Fibroblast of lung (primary cell): ENCODE data around the gene ESRRA. TPM values are rescaled to one million over a fixed set of nuclear protein-coding genes. Genes with fewer than 3 reads are reported as not detected.

Source experiments
- DNase-seq, 2 donors: peaks; one replicate each; pipeline versions ENCODE4 v3.0.0 to v3.0.0-alpha.2; 2010; ENCODE audit warnings: low read depth in 2 of 2
- H2AFZ ChIP-seq: 2 replicates; pipeline ENCODE4 v1.5.1; 2012; ENCODE audit warnings: low read length, control low read depth, inconsistent platforms
- H3K27ac ChIP-seq: 2 replicates; pipeline ENCODE4 v1.5.1; 2011; ENCODE audit warnings: low read length, control low read depth; ENCODE audit not compliant: insufficient read depth
- H3K27me3 ChIP-seq: 2 replicates; pipeline ENCODE4 v1.5.1; 2011; ENCODE audit warnings: mild to moderate bottlenecking, low read length; ENCODE audit not compliant: control insufficient read depth, insufficient read depth
- H3K36me3 ChIP-seq: 2 replicates; pipeline ENCODE4 v1.5.1; 2011; ENCODE audit warnings: low read length; ENCODE audit not compliant: control insufficient read depth, insufficient read depth
- H3K4me1 ChIP-seq: 2 replicates; pipeline ENCODE4 v1.5.1; 2011; ENCODE audit warnings: low read length; ENCODE audit not compliant: control insufficient read depth, insufficient read depth; ENCODE audit errors: extremely low read depth
- H3K4me2 ChIP-seq: 2 replicates; pipeline ENCODE4 v1.5.1; 2011; ENCODE audit warnings: low read length, control low read depth; ENCODE audit not compliant: insufficient read depth; ENCODE audit errors: extremely low read depth
- H3K4me3 ChIP-seq, 4 experiments: fragments of 200-600 bp in 1 of 4; sonication (generic) in 1 of 4; replicated peaks in 1 of 4; 2 replicates each; pipeline ENCODE4 v1.5.1; 2011 to 2016; ENCODE audit warnings: low read length in 4 of 4, low read depth in 3 of 4, mild to moderate bottlenecking in 3 of 4, control low read depth in 2 of 4, inconsistent platforms in 1 of 4, mixed read lengths in 1 of 4; ENCODE audit not compliant: insufficient read depth in 1 of 4; ENCODE audit errors: control extremely low read depth in 1 of 4
- H3K79me2 ChIP-seq: 2 replicates; pipeline ENCODE4 v1.5.1; 2012; ENCODE audit warnings: mild to moderate bottlenecking, low read length, inconsistent platforms; ENCODE audit not compliant: control insufficient read depth, insufficient read depth
- H3K9ac ChIP-seq: 2 replicates; pipeline ENCODE4 v1.5.1; 2011; ENCODE audit warnings: mild to moderate bottlenecking, low read length, control low read depth; ENCODE audit not compliant: insufficient read depth
- H3K9me3 ChIP-seq: 2 replicates; pipeline ENCODE4 v1.5.1; 2012; ENCODE audit warnings: low read depth, low read length; ENCODE audit not compliant: control insufficient read depth, insufficient read depth
- H4K20me1 ChIP-seq: 2 replicates; pipeline ENCODE4 v1.5.1; 2011; ENCODE audit warnings: low read length; ENCODE audit not compliant: control insufficient read depth, insufficient read depth; ENCODE audit errors: extremely low read depth
- EZH2 ChIP-seq: IDR thresholded peaks from 2 replicates; pipeline ENCODE4 v1.5.1; 2012; ENCODE audit warnings: low read length, control low read depth, mild to moderate bottlenecking; ENCODE audit errors: missing control alignments
- polyA plus RNA-seq, 2 donors: library from polyadenylated mRNA; depleted of rRNA in 1 of 2; stranded (reverse) in 1 of 2; unstranded in 1 of 2; fragments of >200 nt; gene quantifications; 2 replicates each; pipeline ENCODE4 v1.2.1, GENCODE V29; 2011 to 2012; ENCODE audit warnings: missing spikeins in 1 of 2
- total RNA-seq: library from RNA; depleted of rRNA; stranded (reverse); fragments of >200 nt; gene quantifications from 2 replicates; pipeline ENCODE4 v1.2.1, GENCODE V29; 2014
- TF ChIP-seq, protein P1 (sequence below), 2 donors: IDR thresholded peaks in 1 of 2; conservative IDR thresholded peaks in 1 of 2; 1 replicate in 1 of 2; 2 replicates in 1 of 2; pipeline ENCODE4 v1.5.1; 2011 to 2012; ENCODE audit warnings: low read length in 2 of 2, control low read depth in 1 of 2, inconsistent platforms in 1 of 2, low read depth in 1 of 2, mild to moderate bottlenecking in 1 of 2

The ESRRA gene
- total and polyA plus RNA-seq, 2 donors (not counting 1 experiment from before 2014, with no cell fraction given), result 6.7 to 32.5 TPM

DNA sequence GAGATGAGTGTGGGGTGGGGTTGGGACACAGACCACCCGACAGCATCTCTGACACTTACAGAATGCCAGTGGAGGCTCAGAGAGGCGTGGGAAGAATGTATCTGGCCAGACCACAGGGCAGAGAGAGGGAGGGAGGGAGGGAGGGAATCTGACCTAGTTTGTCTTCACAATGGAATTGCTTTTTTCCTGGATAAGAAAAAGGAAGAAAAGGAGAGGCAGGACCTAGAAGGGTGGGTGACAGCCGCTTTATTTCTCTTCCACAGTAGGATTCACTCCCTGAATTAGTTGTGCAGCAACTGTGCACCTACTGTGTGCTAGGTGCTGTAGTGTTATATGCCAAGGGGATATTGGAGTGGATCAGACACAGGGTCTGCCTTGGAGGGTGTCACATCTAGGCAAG, 10.6 kb upstream of the ESRRA start:
- H3K27me3 ChIP-seq, result peaks cover 73% of the 10 kb centered on the region
- H2AFZ ChIP-seq, result no peak overlapping the region
- no peak overlapping the region for H3K27ac ChIP-seq
- TF ChIP-seq, protein P1, sequence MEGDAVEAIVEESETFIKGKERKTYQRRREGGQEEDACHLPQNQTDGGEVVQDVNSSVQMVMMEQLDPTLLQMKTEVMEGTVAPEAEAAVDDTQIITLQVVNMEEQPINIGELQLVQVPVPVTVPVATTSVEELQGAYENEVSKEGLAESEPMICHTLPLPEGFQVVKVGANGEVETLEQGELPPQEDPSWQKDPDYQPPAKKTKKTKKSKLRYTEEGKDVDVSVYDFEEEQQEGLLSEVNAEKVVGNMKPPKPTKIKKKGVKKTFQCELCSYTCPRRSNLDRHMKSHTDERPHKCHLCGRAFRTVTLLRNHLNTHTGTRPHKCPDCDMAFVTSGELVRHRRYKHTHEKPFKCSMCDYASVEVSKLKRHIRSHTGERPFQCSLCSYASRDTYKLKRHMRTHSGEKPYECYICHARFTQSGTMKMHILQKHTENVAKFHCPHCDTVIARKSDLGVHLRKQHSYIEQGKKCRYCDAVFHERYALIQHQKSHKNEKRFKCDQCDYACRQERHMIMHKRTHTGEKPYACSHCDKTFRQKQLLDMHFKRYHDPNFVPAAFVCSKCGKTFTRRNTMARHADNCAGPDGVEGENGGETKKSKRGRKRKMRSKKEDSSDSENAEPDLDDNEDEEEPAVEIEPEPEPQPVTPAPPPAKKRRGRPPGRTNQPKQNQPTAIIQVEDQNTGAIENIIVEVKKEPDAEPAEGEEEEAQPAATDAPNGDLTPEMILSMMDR (conservative IDR thresholded peaks at IDR 0.05 in 1 of 2, IDR thresholded peaks at IDR 0.05 in 1 of 2; ENCODE audit: low read depth in 1 of 2, low read length in 2 of 2), result no peak
- TF ChIP-seq EZH2, result peak; percentile 65
- H3K36me3 ChIP-seq, result no peaks in the 10 kb centered on the region
- peak in 1 of 2 donors; percentile 44 for DNase-seq
- H3K9ac ChIP-seq, result no peak overlapping the region
- H3K4me2 ChIP-seq, result no peak overlapping the region
- H3K4me3 ChIP-seq, result no peak overlapping the region
- no peaks in the 10 kb centered on the region for H3K9me3 ChIP-seq
- no peaks in the 10 kb centered on the region for H3K79me2 ChIP-seq
- H4K20me1 ChIP-seq, result no peaks in the 10 kb centered on the region
- no peaks in the 10 kb centered on the region for H3K4me1 ChIP-seq

- H3K9ac ChIP-seq, result no peak overlapping the region
- H3K4me1 ChIP-seq, result peaks cover 2% of the 10 kb centered on the region
- H3K4me2 ChIP-seq, result no peak overlapping the region
- H4K20me1 ChIP-seq, result no peaks in the 10 kb centered on the region
- no peak for DNase-seq
- H3K9me3 ChIP-seq, result no peaks in the 10 kb centered on the region
- H3K79me2 ChIP-seq, result no peaks in the 10 kb centered on the region
- H3K4me3 ChIP-seq, result no peak overlapping the region
- peaks cover 73% of the 10 kb centered on the region for H3K27me3 ChIP-seq
- TF ChIP-seq EZH2, result no peak
- TF ChIP-seq, protein P1 (conservative IDR thresholded peaks at IDR 0.05 in 1 of 2, IDR thresholded peaks at IDR 0.05 in 1 of 2; ENCODE audit: low read depth in 1 of 2, low read length in 2 of 2), result no peak
- no peaks in the 10 kb centered on the region for H3K36me3 ChIP-seq
- no peak overlapping the region for H3K27ac ChIP-seq
- no peak overlapping the region for H2AFZ ChIP-seq
These were observed 9.6 kb upstream of the ESRRA start for GRCh38 chr11:64295760-64296159.

DNA sequence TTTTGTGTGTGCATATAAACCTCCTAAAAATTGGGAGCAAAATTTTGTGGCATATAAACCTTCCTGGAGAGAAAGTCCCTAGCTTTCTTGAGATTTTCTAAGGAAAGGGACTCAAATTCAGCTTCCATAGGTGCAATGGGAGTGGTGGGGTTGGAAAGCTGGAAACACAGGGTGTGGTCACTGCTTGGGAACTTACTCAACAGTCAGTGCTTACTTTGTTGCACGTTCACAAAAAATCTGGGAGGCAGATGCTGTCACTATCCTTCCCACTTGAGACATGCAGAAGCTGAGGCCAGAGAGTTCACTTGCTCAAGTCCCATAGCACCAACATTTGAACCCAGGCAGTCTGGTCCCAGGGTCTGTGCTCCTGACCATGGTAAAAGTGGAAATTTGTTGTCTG, 9.1 kb upstream of the ESRRA start:
- DNase-seq, result no peak
- peak; percentile 18 for TF ChIP-seq EZH2
- TF ChIP-seq, protein P1 (conservative IDR thresholded peaks at IDR 0.05 in 1 of 2, IDR thresholded peaks at IDR 0.05 in 1 of 2; ENCODE audit: low read depth in 1 of 2, low read length in 2 of 2), result no peak
- H3K36me3 ChIP-seq, result no peaks in the 10 kb centered on the region
- no peak overlapping the region for H3K9ac ChIP-seq
- H3K27me3 ChIP-seq, result peaks cover 70% of the 10 kb centered on the region
- no peaks in the 10 kb centered on the region for H4K20me1 ChIP-seq
- H3K4me1 ChIP-seq, result peaks cover 4% of the 10 kb centered on the region
- H2AFZ ChIP-seq, result no peak overlapping the region
- H3K4me2 ChIP-seq, result no peak overlapping the region
- no peaks in the 10 kb centered on the region for H3K9me3 ChIP-seq
- no peak overlapping the region for H3K27ac ChIP-seq
- no peak overlapping the region for H3K4me3 ChIP-seq
- no peaks in the 10 kb centered on the region for H3K79me2 ChIP-seq
